Activated CD8-positive, alpha-beta T cell treated with anti-CD3 and anti-CD28 coated beads for 36 hours (primary cell): ENCODE measurements around the gene NMRAL1. TPM values are rescaled to one million over a fixed set of nuclear protein-coding genes. Genes with fewer than 3 reads are reported as not detected.
A peak's percentile ranks its signal among the peaks of the same experiment; 100 is the strongest.

ENCODE experiments used
- ATAC-seq: fragments of 200-7000 bp; cut with Tn5 transposase; one replicate; pipeline ENCODE4 v1.10.0; 2021; ENCODE audit warnings: mild to moderate bottlenecking, moderate library complexity
- CTCF ChIA-PET: fragments of 350-600 bp; sonication (Branson Sonifier 250); formaldehyde crosslinking; loops from one replicate; lab custom pipeline; 2021; ENCODE audit warnings: antibody characterized with exemption; lab: Charles Lee
- POLR2A ChIA-PET: fragments of 350-600 bp; sonication (Branson Sonifier 250); formaldehyde crosslinking; loops from one replicate; lab custom pipeline; 2021; ENCODE audit warnings: antibody characterized with exemption; lab: Charles Lee
- DNase-seq: peaks from one replicate; pipeline ENCODE4 v3.0.0-alpha.2; 2020
- H3K27ac Mint-ChIP-seq: one replicate; pipeline ENCODE4 v1.8.0; 2021; ENCODE audit warnings: mild to moderate bottlenecking, mixed read lengths
- H3K27me3 Mint-ChIP-seq: one replicate; pipeline ENCODE4 v1.8.0; 2021; ENCODE audit warnings: mixed read lengths
- H3K36me3 Mint-ChIP-seq: one replicate; pipeline ENCODE4 v1.8.0; 2021; ENCODE audit warnings: low read depth, mixed read lengths
- H3K4me1 Mint-ChIP-seq: one replicate; pipeline ENCODE4 v1.8.0; 2021; ENCODE audit warnings: low read depth, mixed read lengths
- H3K4me3 Mint-ChIP-seq: one replicate; pipeline ENCODE4 v1.8.0; 2021; ENCODE audit warnings: mild to moderate bottlenecking, moderate library complexity, mixed read lengths
- H3K9me3 Mint-ChIP-seq: one replicate; pipeline ENCODE4 v1.8.0; 2021; ENCODE audit warnings: mixed read lengths
- intact Hi-C: fragments of 100-400 bp; cut with micrococcal nuclease; formaldehyde crosslinking; loops from one replicate; pipeline ENCODE4 v1.10.0; 2022
- total RNA-seq, 2 experiments: library from RNA; stranded (reverse); gene quantifications; one replicate each; pipeline ENCODE4 v1.2.3, GENCODE V29; 2021
- TF ChIP-seq, protein P1 (sequence below): fragments of 200-600 bp; IDR thresholded peaks from one replicate; pipeline ENCODE4 v1.8.0; 2022; ENCODE audit warnings: antibody characterized with exemption, mild to moderate bottlenecking

NMRAL1 gene
- total RNA-seq, 2 experiments from 2014 or later: 45.3 to 53.6 TPM

DNA sequence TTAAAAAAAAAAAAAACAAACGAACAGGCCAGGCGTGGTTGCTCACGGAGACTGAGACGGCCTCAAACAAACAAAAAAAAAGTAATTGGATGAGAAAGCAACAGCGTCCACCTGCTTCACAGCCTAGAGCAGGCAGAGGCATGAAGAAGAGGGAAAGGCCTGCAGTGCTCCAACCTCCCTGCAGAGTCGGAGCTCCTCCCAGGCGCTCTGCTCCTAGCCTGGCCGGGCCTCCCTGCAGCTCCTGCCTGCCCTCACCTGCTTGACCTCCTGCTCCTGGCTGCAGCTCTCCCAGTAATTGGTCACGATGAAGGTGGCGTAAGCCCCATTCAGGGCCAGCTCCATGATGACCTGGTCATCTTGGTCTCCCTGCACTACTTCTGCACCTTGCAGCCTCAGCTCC lies 5.5 kb downstream of the NMRAL1 start:
- Mint-ChIP-seq H3K36me3 (peaks cover 32% of the 10 kb centered on the region), H3K27ac (no peak overlapping the region), H3K4me3 (no peak overlapping the region), H3K27me3 (no peaks in the 10 kb centered on the region), H3K4me1 (peaks cover 26% of the 10 kb centered on the region), H3K9me3 (no peaks in the 10 kb centered on the region)
- TF ChIP-seq, protein P1, sequence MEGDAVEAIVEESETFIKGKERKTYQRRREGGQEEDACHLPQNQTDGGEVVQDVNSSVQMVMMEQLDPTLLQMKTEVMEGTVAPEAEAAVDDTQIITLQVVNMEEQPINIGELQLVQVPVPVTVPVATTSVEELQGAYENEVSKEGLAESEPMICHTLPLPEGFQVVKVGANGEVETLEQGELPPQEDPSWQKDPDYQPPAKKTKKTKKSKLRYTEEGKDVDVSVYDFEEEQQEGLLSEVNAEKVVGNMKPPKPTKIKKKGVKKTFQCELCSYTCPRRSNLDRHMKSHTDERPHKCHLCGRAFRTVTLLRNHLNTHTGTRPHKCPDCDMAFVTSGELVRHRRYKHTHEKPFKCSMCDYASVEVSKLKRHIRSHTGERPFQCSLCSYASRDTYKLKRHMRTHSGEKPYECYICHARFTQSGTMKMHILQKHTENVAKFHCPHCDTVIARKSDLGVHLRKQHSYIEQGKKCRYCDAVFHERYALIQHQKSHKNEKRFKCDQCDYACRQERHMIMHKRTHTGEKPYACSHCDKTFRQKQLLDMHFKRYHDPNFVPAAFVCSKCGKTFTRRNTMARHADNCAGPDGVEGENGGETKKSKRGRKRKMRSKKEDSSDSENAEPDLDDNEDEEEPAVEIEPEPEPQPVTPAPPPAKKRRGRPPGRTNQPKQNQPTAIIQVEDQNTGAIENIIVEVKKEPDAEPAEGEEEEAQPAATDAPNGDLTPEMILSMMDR: no peak
- ATAC-seq (no peak), DNase-seq (no peak)
- CTCF ChIA-PET: no interaction called here
- POLR2A ChIA-PET: no interaction called here
- intact Hi-C loops: no loop called here

DNA sequence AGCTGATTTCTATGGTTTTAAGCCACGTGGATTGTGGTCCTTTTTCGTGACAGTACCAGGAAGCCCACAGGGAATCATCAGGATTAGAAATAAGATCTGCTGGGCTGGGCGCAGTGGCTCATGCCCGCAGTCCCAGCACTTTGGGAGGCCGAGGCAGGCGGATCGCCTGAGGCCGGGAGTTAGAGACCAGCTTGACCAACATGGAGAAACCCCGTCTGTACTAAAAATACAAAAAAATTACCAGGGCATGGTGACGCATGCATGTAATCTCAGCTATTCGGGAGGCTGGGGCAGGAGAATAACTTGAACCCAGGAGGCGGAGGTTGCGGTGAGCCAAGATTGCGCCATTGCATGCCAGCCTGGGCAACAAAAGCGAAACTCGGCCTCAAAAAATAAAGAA lies 6.5 kb downstream of the NMRAL1 start:
- ATAC-seq: no peak
- intact Hi-C loops: no loop called here
- Mint-ChIP-seq H3K27ac (no peak overlapping the region), H3K4me3 (no peak overlapping the region), H3K4me1 (peaks cover 21% of the 10 kb centered on the region), H3K27me3 (no peaks in the 10 kb centered on the region), H3K36me3 (peaks cover 28% of the 10 kb centered on the region), H3K9me3 (no peaks in the 10 kb centered on the region)
- CTCF ChIA-PET: interaction anchor here (3.0 kb wide), 1 partner anchor 9 kb away, joined by 10 read pairs; the partner anchor contains the start of gene HMOX2
- POLR2A ChIA-PET: interaction anchor here (1.0 to 3.6 kb wide), 3 partner anchors 9 to 41 kb away, joined by 3 to 16 read pairs (median 4); no protein-coding TSS in a partner anchor
- DNase-seq: no peak
- TF ChIP-seq, protein P1: no peak

DNA sequence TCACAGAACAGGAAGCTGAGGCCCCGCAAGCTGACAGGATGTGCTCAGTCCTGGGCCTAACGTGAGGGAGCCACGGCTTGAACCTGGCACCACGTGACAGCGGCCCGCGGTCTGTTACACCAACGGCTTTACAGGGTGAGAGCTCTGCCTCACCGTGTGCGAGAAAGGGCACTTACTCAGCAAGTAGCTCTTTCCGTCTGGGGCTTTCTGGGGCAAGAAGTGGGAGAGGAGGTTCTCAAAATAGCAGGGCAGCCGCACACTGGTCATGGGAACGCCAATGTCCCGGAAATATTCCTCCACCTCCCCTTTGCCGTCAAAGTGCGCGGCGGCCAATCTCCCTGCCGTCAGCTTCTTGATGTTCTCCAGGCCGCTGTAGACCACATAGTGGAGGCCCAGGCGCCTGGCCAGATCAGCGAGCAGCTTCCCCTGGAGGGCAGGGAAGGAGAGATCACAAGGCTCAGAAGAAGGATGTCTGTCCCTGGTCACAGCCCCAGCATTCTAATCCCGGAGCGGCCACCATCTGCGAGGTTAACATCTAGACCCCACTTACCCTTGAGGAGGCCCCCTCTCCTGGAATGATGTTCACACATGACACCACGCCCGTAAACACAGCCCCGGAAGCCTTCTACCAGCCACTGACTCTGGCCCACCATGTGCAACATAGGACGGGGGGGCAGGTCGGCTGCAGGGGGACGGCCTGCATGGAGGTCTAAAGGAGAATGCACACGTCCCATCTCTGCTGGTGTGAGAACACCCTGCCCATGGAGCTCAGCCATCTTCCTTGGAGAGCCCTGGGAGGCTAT lies 8.2 kb downstream of the NMRAL1 start:
- Mint-ChIP-seq H3K4me1 (peaks cover 17% of the 10 kb centered on the region), H3K27me3 (no peaks in the 10 kb centered on the region), H3K9me3 (no peaks in the 10 kb centered on the region), H3K27ac (peak overlapping the region; percentile 89), H3K4me3 (peak overlapping the region; percentile 32), H3K36me3 (peaks cover 25% of the 10 kb centered on the region)
- TF ChIP-seq, protein P1: no peak
- intact Hi-C loops: no loop called here
- DNase-seq (peak; percentile 83), ATAC-seq (peak; percentile 94)
- ChIA-PET CTCF (interaction anchor here (1.5 to 3.0 kb wide), 3 partner anchors 11 to 82 kb away, joined by 4 to 10 read pairs (median 6); partner anchors contain the start of gene HMOX2), POLR2A (interaction anchor here (0.7 to 3.6 kb wide), 4 partner anchors 9 to 38 kb away, joined by 3 to 23 read pairs (median 10); partner anchors contain the start of genes HMOX2 and NMRAL1)

DNA sequence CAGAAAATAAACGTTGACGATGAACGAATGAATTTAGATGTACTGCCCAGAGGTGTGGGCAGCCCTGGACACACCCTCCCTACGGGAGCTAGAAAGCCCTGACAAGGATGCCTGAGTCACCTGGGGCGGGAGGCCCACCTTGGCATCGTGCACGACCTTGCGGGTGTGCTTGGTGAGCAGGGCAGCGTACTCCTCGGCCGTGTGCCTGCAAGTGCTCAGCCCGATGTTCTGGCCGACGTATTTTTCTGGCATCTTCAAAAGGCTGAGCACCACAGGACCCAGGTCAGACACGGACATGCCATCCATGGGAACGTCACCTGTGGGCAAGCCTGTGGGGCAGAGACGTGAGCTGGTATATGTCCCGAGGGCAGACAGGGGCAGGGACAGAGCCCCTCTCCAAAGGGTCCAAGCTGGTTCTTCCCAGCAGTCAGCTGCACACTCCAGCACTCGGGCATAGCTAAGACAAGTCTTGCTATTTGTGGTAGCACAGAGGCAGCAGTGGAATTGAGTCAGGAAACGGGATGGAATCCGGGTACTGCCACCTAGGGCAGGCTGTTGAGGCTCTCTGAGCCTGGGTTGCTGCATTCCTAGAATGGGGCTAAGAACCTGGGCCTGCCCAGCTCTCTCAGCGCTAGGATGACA lies 10.8 kb downstream of the NMRAL1 start:
- ChIA-PET CTCF (no interaction called here), POLR2A (interaction anchor here (0.5 to 0.7 kb wide), 2 partner anchors 16 to 41 kb away, joined by 3 to 4 read pairs; no protein-coding TSS in a partner anchor)
- Mint-ChIP-seq H3K36me3 (peaks cover 40% of the 10 kb centered on the region), H3K4me1 (peaks cover 22% of the 10 kb centered on the region), H3K4me3 (no peak overlapping the region), H3K27me3 (no peaks in the 10 kb centered on the region), H3K27ac (no peak overlapping the region), H3K9me3 (no peaks in the 10 kb centered on the region)
- TF ChIP-seq, protein P1: no peak
- DNase-seq (no peak), ATAC-seq (no peak)
- intact Hi-C loops: no loop called here
